ENCODE measurements around the gene PXDN.

DNA sequence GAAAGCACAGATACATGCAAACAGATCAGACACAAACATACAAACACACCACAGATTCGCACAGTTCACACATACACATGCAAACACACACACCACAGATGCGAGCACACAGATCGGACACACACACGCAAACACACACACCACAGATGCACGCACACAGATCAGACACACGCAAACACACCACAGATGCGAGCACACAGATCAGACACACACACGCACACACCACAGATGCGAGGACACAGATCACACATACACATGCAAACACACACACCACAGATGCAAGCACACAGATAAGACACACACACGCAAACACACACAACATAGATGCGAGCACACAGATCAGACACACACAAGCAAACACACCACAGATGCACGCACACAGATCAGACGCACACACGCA is 149.0 kb downstream of the PXDN start:
- TF ChIP-seq, protein P1, sequence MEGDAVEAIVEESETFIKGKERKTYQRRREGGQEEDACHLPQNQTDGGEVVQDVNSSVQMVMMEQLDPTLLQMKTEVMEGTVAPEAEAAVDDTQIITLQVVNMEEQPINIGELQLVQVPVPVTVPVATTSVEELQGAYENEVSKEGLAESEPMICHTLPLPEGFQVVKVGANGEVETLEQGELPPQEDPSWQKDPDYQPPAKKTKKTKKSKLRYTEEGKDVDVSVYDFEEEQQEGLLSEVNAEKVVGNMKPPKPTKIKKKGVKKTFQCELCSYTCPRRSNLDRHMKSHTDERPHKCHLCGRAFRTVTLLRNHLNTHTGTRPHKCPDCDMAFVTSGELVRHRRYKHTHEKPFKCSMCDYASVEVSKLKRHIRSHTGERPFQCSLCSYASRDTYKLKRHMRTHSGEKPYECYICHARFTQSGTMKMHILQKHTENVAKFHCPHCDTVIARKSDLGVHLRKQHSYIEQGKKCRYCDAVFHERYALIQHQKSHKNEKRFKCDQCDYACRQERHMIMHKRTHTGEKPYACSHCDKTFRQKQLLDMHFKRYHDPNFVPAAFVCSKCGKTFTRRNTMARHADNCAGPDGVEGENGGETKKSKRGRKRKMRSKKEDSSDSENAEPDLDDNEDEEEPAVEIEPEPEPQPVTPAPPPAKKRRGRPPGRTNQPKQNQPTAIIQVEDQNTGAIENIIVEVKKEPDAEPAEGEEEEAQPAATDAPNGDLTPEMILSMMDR (IDR thresholded peaks at IDR 0.05), result no peak
- TF ChIP-seq POLR2A (IDR thresholded peaks at IDR 0.05), result no peak

Data from esophagus squamous epithelium (tissue), 4 donors.